GM18907 (cell line): Measurements from ENCODE around the gene COL16A1.

Source experiments
- ATAC-seq: cut with Tn5 transposase; IDR thresholded peaks from one replicate; pipeline ENCODE4 v1.9.1; 2021; ENCODE audit warnings: mild to moderate bottlenecking, moderate library complexity; ENCODE audit not compliant: unreplicated experiment

Gene COL16A1

GRCh38 chr1:31689379-31689778 lies 14.4 kb downstream of the COL16A1 start:
- ATAC-seq, result no peak

GRCh38 chr1:31688233-31688918 lies 15.4 kb downstream of the COL16A1 start:
- no peak for ATAC-seq

- ATAC-seq, result no peak
Measured at GRCh38 chr1:31687601-31688000, 16.2 kb downstream of the COL16A1 start.

GRCh38 chr1:31685795-31686194 lies 18.0 kb downstream of the COL16A1 start:
- no peak for ATAC-seq

- no peak for ATAC-seq
Measured at GRCh38 chr1:31683997-31684396, 19.8 kb downstream of the COL16A1 start.

- ATAC-seq, result no peak
Measured at GRCh38 chr1:31681415-31681814, 22.4 kb downstream of the COL16A1 start.

- ATAC-seq, result no peak
Measured at GRCh38 chr1:31679676-31680230, 24.1 kb downstream of the COL16A1 start.

- ATAC-seq, result no peak
Measured at GRCh38 chr1:31679091-31679490, 24.7 kb downstream of the COL16A1 start.

GRCh38 chr1:31678681-31679080 lies 25.1 kb downstream of the COL16A1 start:
- ATAC-seq, result no peak

GRCh38 chr1:31677949-31678348 lies 25.9 kb downstream of the COL16A1 start:
- ATAC-seq, result no peak

- ATAC-seq, result no peak
Measured at GRCh38 chr1:31677401-31677800, 26.4 kb downstream of the COL16A1 start.

GRCh38 chr1:31675756-31676155 lies 28.1 kb downstream of the COL16A1 start:
- ATAC-seq, result no peak

- no peak for ATAC-seq
Measured at GRCh38 chr1:31675161-31675560, 28.7 kb downstream of the COL16A1 start.

GRCh38 chr1:31674626-31675025 lies 29.2 kb downstream of the COL16A1 start:
- ATAC-seq, result no peak

- no peak for ATAC-seq
Measured at GRCh38 chr1:31673433-31673832, 30.4 kb downstream of the COL16A1 start.

- no peak for ATAC-seq
Measured at GRCh38 chr1:31672986-31673385, 30.8 kb downstream of the COL16A1 start.

GRCh38 chr1:31671561-31672201 lies 32.1 kb downstream of the COL16A1 start:
- ATAC-seq, result no peak

GRCh38 chr1:31671147-31671546 lies 32.7 kb downstream of the COL16A1 start:
- ATAC-seq, result no peak

GRCh38 chr1:31670593-31670964 lies 33.2 kb downstream of the COL16A1 start:
- ATAC-seq, result no peak

GRCh38 chr1:31669786-31670592 lies 33.8 kb downstream of the COL16A1 start:
- ATAC-seq, result no peak

- ATAC-seq, result no peak
Measured at GRCh38 chr1:31669433-31669785, 34.4 kb downstream of the COL16A1 start.
